ENCODE results near the gene MRPL10.

The MRPL10 gene

DNA sequence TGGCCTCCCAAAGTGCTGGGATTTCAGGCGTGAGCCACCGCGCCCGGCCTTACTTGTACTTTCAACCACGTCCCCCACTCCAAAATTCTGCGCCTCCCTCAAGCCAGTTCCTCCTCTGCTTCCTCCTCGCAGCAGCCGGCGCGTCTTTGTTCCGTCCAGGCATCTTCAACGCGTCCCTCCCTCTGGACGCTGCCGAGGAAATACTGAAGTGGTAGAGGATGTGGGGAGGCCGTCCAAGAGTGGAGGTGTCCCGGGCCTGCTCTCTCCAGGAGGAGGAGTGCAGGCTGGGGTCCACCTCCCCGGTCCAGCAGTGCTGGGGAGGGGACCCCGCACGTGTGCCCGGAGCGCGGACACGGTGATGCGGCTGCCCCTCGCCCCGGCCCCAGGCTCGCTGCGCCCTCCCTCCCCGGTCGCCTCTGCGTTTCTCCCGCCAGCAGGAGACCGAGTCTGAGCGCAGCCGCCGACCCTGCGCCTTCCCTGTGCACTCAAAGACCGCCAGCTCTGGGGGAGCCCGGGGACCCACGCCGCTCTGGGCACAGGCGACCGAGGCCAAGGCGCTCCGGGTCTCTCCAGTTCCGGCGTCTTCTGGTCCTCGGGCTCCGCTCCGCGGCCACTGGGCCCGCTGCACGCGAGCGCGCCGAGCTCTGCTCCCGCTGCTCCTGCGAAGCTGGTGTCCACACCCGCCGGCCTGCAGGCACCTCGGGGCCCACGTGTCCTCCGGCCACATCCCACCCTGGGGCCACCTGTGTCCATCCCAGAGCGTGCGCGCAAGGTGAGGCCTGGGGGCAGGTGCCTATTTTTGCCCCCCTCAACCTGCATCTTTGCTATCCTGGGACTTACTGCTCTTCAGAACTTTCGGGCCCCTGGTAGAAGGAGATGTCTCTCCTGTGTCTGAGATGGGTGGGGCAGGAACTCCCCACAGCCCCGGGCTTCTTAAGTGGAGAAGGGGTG is 41.5 kb downstream of the MRPL10 start (continued):
- no peak for TF ChIP-seq ZNF292 (tag by site-specific recombination; IDR thresholded peaks at IDR 0.05; ENCODE audit: borderline replicate concordance, low read depth)
- no peak for TF ChIP-seq ZNF658 (tag by site-specific recombination; IDR thresholded peaks at IDR 0.05)
- TF ChIP-seq ZNF623 (tag by site-specific recombination; IDR thresholded peaks at IDR 0.05), result no peak
- no peak for TF ChIP-seq TRIM28 (IDR thresholded peaks at IDR 0.05; ENCODE audit: borderline replicate concordance, low read length)
- no peak for TF ChIP-seq BCL11B (tag by site-specific recombination; IDR thresholded peaks at IDR 0.05; ENCODE audit: low read depth)
- peak; percentile 80 for TF ChIP-seq GLIS2 (tag by site-specific recombination; IDR thresholded peaks at IDR 0.05)
- TF ChIP-seq SETDB1 (IDR thresholded peaks at IDR 0.05; ENCODE audit: insufficient read length, low read length), result no peak
- no peak for TF ChIP-seq HOXC10 (CRISPR knock-in tag; IDR thresholded peaks at IDR 0.05)
- no peak for TF ChIP-seq ZNF112 (tag by site-specific recombination; IDR thresholded peaks at IDR 0.05)
- no peak for TF ChIP-seq ZNF175 (tag by site-specific recombination; IDR thresholded peaks at IDR 0.05)
- no peak for TF ChIP-seq ZFP41 (tag by site-specific recombination; IDR thresholded peaks at IDR 0.05; ENCODE audit: borderline replicate concordance)
- TF ChIP-seq ZNF530 (tag by site-specific recombination; IDR thresholded peaks at IDR 0.05; ENCODE audit: low read depth), result no peak
- TF ChIP-seq ZNF654 (tag by site-specific recombination; IDR thresholded peaks at IDR 0.05; ENCODE audit: low read depth), result peak; percentile 30; the same call in 1 of the 2 replicates
- TF ChIP-seq, protein P1, sequence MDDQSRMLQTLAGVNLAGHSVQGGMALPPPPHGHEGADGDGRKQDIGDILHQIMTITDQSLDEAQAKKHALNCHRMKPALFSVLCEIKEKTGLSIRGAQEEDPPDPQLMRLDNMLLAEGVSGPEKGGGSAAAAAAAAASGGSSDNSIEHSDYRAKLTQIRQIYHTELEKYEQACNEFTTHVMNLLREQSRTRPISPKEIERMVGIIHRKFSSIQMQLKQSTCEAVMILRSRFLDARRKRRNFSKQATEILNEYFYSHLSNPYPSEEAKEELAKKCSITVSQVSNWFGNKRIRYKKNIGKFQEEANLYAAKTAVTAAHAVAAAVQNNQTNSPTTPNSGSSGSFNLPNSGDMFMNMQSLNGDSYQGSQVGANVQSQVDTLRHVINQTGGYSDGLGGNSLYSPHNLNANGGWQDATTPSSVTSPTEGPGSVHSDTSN (CRISPR knock-in tag; IDR thresholded peaks at IDR 0.05), result no peak
- TF ChIP-seq, protein P2, sequence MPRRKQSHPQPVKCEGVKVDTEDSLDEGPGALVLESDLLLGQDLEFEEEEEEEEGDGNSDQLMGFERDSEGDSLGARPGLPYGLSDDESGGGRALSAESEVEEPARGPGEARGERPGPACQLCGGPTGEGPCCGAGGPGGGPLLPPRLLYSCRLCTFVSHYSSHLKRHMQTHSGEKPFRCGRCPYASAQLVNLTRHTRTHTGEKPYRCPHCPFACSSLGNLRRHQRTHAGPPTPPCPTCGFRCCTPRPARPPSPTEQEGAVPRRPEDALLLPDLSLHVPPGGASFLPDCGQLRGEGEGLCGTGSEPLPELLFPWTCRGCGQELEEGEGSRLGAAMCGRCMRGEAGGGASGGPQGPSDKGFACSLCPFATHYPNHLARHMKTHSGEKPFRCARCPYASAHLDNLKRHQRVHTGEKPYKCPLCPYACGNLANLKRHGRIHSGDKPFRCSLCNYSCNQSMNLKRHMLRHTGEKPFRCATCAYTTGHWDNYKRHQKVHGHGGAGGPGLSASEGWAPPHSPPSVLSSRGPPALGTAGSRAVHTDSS (tag by site-specific recombination; IDR thresholded peaks at IDR 0.05), result no peak
- no peak for TF ChIP-seq ZNF266 (tag by site-specific recombination; IDR thresholded peaks at IDR 0.05; ENCODE audit: low read depth)
- peak; percentile 70; the same call in 1 of the 2 replicates for TF ChIP-seq ZEB2 (tag by site-specific recombination; IDR thresholded peaks at IDR 0.05)
- TF ChIP-seq, protein P3, sequence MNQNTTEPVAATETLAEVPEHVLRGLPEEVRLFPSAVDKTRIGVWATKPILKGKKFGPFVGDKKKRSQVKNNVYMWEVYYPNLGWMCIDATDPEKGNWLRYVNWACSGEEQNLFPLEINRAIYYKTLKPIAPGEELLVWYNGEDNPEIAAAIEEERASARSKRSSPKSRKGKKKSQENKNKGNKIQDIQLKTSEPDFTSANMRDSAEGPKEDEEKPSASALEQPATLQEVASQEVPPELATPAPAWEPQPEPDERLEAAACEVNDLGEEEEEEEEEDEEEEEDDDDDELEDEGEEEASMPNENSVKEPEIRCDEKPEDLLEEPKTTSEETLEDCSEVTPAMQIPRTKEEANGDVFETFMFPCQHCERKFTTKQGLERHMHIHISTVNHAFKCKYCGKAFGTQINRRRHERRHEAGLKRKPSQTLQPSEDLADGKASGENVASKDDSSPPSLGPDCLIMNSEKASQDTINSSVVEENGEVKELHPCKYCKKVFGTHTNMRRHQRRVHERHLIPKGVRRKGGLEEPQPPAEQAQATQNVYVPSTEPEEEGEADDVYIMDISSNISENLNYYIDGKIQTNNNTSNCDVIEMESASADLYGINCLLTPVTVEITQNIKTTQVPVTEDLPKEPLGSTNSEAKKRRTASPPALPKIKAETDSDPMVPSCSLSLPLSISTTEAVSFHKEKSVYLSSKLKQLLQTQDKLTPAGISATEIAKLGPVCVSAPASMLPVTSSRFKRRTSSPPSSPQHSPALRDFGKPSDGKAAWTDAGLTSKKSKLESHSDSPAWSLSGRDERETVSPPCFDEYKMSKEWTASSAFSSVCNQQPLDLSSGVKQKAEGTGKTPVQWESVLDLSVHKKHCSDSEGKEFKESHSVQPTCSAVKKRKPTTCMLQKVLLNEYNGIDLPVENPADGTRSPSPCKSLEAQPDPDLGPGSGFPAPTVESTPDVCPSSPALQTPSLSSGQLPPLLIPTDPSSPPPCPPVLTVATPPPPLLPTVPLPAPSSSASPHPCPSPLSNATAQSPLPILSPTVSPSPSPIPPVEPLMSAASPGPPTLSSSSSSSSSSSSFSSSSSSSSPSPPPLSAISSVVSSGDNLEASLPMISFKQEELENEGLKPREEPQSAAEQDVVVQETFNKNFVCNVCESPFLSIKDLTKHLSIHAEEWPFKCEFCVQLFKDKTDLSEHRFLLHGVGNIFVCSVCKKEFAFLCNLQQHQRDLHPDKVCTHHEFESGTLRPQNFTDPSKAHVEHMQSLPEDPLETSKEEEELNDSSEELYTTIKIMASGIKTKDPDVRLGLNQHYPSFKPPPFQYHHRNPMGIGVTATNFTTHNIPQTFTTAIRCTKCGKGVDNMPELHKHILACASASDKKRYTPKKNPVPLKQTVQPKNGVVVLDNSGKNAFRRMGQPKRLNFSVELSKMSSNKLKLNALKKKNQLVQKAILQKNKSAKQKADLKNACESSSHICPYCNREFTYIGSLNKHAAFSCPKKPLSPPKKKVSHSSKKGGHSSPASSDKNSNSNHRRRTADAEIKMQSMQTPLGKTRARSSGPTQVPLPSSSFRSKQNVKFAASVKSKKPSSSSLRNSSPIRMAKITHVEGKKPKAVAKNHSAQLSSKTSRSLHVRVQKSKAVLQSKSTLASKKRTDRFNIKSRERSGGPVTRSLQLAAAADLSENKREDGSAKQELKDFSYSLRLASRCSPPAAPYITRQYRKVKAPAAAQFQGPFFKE (tag by site-specific recombination; IDR thresholded peaks at IDR 0.05; ENCODE audit: borderline replicate concordance), result no peak
- TF ChIP-seq ZNF514 (tag by site-specific recombination; IDR thresholded peaks at IDR 0.05), result no peak
- TF ChIP-seq BCL6B (tag by site-specific recombination; IDR thresholded peaks at IDR 0.05), result no peak
- no peak for TF ChIP-seq ZNF211 (tag by site-specific recombination; IDR thresholded peaks at IDR 0.05; ENCODE audit: low read depth)
- TF ChIP-seq, protein P4, sequence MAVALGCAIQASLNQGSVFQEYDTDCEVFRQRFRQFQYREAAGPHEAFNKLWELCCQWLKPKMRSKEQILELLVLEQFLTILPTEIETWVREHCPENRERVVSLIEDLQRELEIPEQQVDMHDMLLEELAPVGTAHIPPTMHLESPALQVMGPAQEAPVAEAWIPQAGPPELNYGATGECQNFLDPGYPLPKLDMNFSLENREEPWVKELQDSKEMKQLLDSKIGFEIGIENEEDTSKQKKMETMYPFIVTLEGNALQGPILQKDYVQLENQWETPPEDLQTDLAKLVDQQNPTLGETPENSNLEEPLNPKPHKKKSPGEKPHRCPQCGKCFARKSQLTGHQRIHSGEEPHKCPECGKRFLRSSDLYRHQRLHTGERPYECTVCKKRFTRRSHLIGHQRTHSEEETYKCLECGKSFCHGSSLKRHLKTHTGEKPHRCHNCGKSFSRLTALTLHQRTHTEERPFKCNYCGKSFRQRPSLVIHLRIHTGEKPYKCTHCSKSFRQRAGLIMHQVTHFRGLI (tag by site-specific recombination; IDR thresholded peaks at IDR 0.05), result no peak
- no peak for TF ChIP-seq ZNF404 (tag by site-specific recombination; IDR thresholded peaks at IDR 0.05)
- no peak for TF ChIP-seq GLI2 (tag by site-specific recombination; IDR thresholded peaks at IDR 0.05; ENCODE audit: borderline replicate concordance, low read depth)
- TF ChIP-seq, protein P5, sequence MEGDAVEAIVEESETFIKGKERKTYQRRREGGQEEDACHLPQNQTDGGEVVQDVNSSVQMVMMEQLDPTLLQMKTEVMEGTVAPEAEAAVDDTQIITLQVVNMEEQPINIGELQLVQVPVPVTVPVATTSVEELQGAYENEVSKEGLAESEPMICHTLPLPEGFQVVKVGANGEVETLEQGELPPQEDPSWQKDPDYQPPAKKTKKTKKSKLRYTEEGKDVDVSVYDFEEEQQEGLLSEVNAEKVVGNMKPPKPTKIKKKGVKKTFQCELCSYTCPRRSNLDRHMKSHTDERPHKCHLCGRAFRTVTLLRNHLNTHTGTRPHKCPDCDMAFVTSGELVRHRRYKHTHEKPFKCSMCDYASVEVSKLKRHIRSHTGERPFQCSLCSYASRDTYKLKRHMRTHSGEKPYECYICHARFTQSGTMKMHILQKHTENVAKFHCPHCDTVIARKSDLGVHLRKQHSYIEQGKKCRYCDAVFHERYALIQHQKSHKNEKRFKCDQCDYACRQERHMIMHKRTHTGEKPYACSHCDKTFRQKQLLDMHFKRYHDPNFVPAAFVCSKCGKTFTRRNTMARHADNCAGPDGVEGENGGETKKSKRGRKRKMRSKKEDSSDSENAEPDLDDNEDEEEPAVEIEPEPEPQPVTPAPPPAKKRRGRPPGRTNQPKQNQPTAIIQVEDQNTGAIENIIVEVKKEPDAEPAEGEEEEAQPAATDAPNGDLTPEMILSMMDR (tag by site-specific recombination; IDR thresholded peaks at IDR 0.05), result peak; percentile 84
- TF ChIP-seq KLF8 (tag by site-specific recombination; IDR thresholded peaks at IDR 0.05), result 0 out of 2 replicates have a peak, but pooled peaks have one; percentile 25

Data from HEK293 (cell line).